Stimulated activated CD4-positive, alpha-beta T cell treated with anti-CD3 and anti-CD28 coated beads, TNF-alpha, amount 100 ng/mL, for 48 hours (primary cell): Measurements from ENCODE around the gene SLC7A6OS.

Experiments used
- DNase-seq, 3 donors: peaks; one replicate each; pipeline ENCODE4 v3.0.0-alpha.2; 2020; ENCODE audit warnings: low read depth in 3 of 3

SLC7A6OS gene

GRCh38 chr16:68253721-68254120 lies 57.0 kb downstream of the SLC7A6OS start:
- no peak for DNase-seq

GRCh38 chr16:68252383-68252782 lies 58.4 kb downstream of the SLC7A6OS start:
- DNase-seq, result no peak

GRCh38 chr16:68251832-68252231 lies 58.9 kb downstream of the SLC7A6OS start:
- DNase-seq, result no peak

GRCh38 chr16:68250951-68251350 lies 59.8 kb downstream of the SLC7A6OS start:
- DNase-seq, result no peak

- DNase-seq, result no peak
These were observed 61.4 kb downstream of the SLC7A6OS start for GRCh38 chr16:68249371-68249770.
